Gastroesophageal sphincter (tissue), 4 donors: Measurements from ENCODE around the gene GLUL. TPM values are rescaled to one million over a fixed set of nuclear protein-coding genes. Genes with fewer than 3 reads are reported as not detected.

ENCODE experiments used
- ATAC-seq: fragments of 150-250 bp; one replicate; pipeline ENCODE4 v1.9.1; 2016; ENCODE audit warnings: mild to moderate bottlenecking, moderate library complexity
- H3K27ac ChIP-seq, 4 donors: fragments of 200-600 bp; sonication (generic) in 3 of 4; 1 replicate in 3 of 4; 2 replicates in 1 of 4; pipeline ENCODE4 v1.5.1; 2016 to 2019
- H3K27me3 ChIP-seq: fragments of 200-600 bp; sonication (generic); one replicate; pipeline ENCODE4 v1.5.1; 2019
- H3K36me3 ChIP-seq, 2 donors: fragments of 200-600 bp; sonication (generic); one replicate each; pipeline ENCODE4 v1.5.1; 2019; ENCODE audit warnings: control low read depth in 1 of 2
- H3K4me1 ChIP-seq, 3 donors: fragments of 200-600 bp; sonication (generic); 1 replicate in 2 of 3; 2 replicates in 1 of 3; pipeline ENCODE4 v1.5.1; 2016 to 2019; ENCODE audit warnings: control low read depth in 2 of 3
- H3K4me3 ChIP-seq, 2 donors: fragments of 200-600 bp; sonication (generic); one replicate each; pipeline ENCODE4 v1.5.1; 2019; ENCODE audit warnings: mild to moderate bottlenecking in 1 of 2, moderate library complexity in 1 of 2
- H3K9me3 ChIP-seq, 3 donors: fragments of 200-600 bp; sonication (generic); one replicate each; pipeline ENCODE4 v1.5.1; 2017 to 2019; ENCODE audit warnings: control low read depth in 2 of 3
- EP300 ChIP-seq: sonication (generic); formaldehyde crosslinking; IDR thresholded peaks from one replicate; pipeline ENCODE4 v1.6.1; 2017; ENCODE audit warnings: antibody characterized with exemption, mild to moderate bottlenecking
- POLR2A ChIP-seq, 2 donors: fragments of 450-650 bp; IDR thresholded peaks; one replicate each; pipeline ENCODE4 v1.6.1; 2017; ENCODE audit warnings: antibody characterized with exemption in 2 of 2, mild to moderate bottlenecking in 2 of 2, moderate library complexity in 1 of 2
- POLR2AphosphoS5 ChIP-seq: sonication (generic); formaldehyde crosslinking; IDR thresholded peaks from one replicate; pipeline ENCODE4 v1.6.1; 2017; ENCODE audit warnings: antibody characterized with exemption
- WGBS, 2 donors: methylation state at CpG; one replicate each; pipeline ENCODE4 v1.1.5; 2018; ENCODE audit warnings: low coverage in 1 of 2; 5-methylcytosine and 5-hydroxymethylcytosine counted together
- total RNA-seq, 4 donors: library from RNA; depleted of rRNA; stranded (reverse); fragments of >200 nt; gene quantifications; one replicate each; pipeline ENCODE4 v1.1.0, GENCODE V29; 2016
- TF ChIP-seq, protein P1 (sequence below), 4 experiments: fragments of 200-600 bp in 2 of 4; fragments of 450-650 bp in 2 of 4; sonication (generic) in 1 of 4; IDR thresholded peaks; one replicate each; pipeline ENCODE4 v1.5.1; 2017 to 2019; ENCODE audit warnings: antibody characterized with exemption in 4 of 4, mild to moderate bottlenecking in 2 of 4, moderate library complexity in 2 of 4

The GLUL gene
- total RNA-seq, 4 donors from 2014 or later, result 2,239 to 3,071 (median 2,830) TPM

DNA sequence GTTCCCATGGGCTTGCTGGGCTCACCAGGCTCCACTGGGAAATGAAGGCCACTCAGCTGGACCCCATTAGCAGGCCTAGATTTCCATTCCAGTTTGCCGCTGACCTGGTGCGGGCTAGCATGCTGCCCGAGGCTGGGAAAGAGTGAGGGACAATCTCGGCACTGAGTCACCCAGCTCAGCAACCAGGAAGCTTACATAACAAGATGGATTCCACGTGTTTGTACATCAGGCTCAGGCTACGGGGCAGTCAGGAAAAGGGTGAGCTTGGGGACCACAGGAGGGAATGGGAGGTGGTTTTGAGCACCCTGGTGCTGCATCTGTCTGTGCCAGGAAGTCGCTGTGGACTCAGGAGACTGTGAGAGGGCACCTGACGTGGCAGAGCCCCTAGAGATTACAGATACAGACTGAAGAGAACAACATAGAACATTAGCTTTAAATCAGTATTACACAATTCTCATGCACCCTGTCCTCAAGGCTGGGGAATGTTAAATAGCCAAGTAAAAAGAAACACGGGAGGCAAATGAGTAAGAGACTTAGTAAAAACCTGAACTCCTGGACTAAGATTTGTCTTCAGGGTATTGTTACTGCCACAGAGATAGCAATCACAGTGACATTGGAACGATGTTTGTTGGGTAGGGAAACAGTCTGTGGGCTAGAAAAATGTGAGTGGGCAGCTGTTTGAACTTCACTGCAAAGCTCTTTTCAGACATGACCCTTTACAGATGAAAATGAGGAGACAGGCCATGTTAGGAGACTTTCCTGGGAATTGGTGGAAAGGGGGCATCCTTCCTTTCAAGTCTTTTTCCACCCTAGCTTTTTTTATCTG, 51.1 kb downstream of the GLUL start:
- no peak for ATAC-seq
- Histone ChIP-seq H3K27ac (no peak overlapping the region), H3K9me3 (no peaks in the 10 kb centered on the region), H3K36me3 (no peaks in the 10 kb centered on the region), H3K4me3 (no peak overlapping the region), H3K4me1 (peaks cover 0 to 7% (median 0%) of the 10 kb centered on the region in 3 donors), H3K27me3 (no peaks in the 10 kb centered on the region)
- TF ChIP-seq, protein P1, sequence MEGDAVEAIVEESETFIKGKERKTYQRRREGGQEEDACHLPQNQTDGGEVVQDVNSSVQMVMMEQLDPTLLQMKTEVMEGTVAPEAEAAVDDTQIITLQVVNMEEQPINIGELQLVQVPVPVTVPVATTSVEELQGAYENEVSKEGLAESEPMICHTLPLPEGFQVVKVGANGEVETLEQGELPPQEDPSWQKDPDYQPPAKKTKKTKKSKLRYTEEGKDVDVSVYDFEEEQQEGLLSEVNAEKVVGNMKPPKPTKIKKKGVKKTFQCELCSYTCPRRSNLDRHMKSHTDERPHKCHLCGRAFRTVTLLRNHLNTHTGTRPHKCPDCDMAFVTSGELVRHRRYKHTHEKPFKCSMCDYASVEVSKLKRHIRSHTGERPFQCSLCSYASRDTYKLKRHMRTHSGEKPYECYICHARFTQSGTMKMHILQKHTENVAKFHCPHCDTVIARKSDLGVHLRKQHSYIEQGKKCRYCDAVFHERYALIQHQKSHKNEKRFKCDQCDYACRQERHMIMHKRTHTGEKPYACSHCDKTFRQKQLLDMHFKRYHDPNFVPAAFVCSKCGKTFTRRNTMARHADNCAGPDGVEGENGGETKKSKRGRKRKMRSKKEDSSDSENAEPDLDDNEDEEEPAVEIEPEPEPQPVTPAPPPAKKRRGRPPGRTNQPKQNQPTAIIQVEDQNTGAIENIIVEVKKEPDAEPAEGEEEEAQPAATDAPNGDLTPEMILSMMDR (IDR thresholded peaks at IDR 0.05), result no peak
- TF ChIP-seq POLR2A (IDR thresholded peaks at IDR 0.05), result no peak
- no peak for TF ChIP-seq POLR2AphosphoS5
- TF ChIP-seq EP300, result no peak
- WGBS, 2 donors, result 64 to 66% methylated on average over 2 to 5 of the region's 10 CpGs

DNA sequence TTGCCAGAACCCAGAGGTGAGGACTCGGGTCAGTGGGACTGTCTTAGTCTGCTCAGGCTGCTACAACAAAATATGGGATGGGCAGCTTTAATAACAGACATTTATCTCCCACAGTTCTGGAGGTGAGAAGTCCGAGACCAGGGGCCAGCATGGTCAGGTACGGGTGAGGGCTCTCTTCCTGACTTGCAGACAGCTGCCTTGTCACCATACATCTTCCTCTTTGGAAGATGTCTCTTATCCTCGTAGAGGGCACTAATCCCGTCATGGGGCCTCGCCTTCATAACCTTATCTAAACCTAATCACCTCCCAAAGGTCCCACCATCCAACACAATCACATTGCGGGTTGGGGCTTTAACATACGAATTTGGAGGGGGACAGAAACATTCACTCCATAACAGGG, 51.9 kb downstream of the GLUL start:
- H3K4me1 ChIP-seq, result peaks cover 0 to 7% (median 0%) of the 10 kb centered on the region in 3 donors
- no peak for ATAC-seq
- H3K4me3 ChIP-seq, result no peak overlapping the region
- no peak overlapping the region for H3K27ac ChIP-seq
- H3K27me3 ChIP-seq, result no peaks in the 10 kb centered on the region
- TF ChIP-seq, protein P1 (IDR thresholded peaks at IDR 0.05), result no peak
- no peak for TF ChIP-seq POLR2AphosphoS5
- H3K36me3 ChIP-seq, result no peaks in the 10 kb centered on the region
- no peaks in the 10 kb centered on the region for H3K9me3 ChIP-seq
- WGBS, 2 donors, result 93 to 100% methylated on average over 2 to 3 of the region's 8 CpGs

DNA sequence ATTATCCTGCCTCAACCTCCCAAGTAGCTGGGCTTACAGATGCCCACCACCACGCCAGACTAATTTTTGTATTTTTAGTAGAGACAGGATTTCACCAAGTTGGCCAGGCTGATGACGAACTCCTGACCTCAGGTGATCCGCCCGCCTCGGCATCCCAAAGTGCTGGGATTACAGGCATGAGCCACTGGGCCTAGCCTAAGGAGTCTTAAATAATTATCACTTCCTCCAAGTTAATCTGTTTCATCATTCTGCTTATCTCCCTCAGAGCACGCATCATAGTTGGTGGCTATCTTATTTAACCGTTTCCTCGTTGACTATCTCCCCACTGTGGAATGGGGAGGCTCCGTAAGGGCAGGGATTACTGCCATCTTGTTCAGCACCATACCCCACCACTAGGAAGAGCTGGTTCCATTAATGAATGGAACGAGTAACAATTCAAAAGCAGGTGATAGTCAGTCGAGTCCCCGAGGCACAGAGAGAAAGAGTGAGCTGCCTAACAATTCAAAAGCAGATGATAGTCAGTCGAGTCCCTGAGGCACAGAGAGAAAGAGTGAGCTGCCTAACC, 52.7 kb downstream of the GLUL start:
- Histone ChIP-seq H3K27me3 (no peaks in the 10 kb centered on the region), H3K36me3 (no peaks in the 10 kb centered on the region), H3K4me1 (peaks cover 0 to 7% (median 0%) of the 10 kb centered on the region in 3 donors), H3K9me3 (no peaks in the 10 kb centered on the region), H3K4me3 (no peak overlapping the region), H3K27ac (peak overlapping the region in 1 of 4 donors; percentile 40)
- no peak for ATAC-seq
- TF ChIP-seq POLR2A (IDR thresholded peaks at IDR 0.05) (no peak), EP300 (no peak), POLR2AphosphoS5 (no peak)
- TF ChIP-seq, protein P1 (IDR thresholded peaks at IDR 0.05), result no peak
- 79 to 94% methylated on average over 9 to 12 of the region's 13 CpGs for WGBS, 2 donors

DNA sequence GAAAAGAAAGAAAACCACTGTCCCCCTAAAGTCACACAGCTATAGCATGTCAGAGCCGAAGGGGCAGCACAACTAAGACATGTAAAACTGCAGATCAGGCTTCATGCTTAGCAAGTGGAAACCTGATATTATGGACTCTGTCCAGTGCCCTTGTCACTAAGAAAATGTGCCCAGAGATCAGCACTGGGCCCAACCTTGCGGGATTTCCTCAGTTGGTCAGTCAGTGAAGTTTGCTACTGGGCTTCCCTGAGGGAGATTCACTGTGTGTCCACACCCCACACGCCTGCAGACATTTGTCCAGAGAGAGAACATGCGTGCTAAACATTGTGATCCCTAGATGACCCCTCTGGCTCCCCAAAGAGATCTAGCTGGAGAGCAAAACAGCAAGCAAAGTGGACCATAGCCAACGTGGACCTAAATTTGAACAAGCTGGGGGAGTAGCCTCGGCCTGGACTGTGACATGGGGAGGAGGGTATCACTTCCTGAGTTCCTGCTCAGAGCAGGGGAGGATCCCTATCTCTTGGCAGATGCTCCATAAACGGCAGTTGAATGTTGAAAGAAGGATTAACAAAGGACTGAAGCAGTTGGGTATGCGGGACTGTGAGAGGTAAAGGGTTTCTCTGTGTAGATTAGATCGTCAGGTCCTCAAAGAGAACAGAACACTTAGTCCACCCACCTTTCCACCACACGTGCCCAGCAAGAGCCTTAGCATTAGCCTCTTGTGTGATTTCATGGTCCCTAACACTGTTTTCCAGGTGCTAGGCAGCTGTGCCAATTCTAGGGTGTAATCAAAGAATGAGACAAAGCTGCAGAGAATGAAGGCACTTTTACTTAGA, 53.6 kb downstream of the GLUL start:
- no peaks in the 10 kb centered on the region for H3K9me3 ChIP-seq
- no peaks in the 10 kb centered on the region for H3K36me3 ChIP-seq
- TF ChIP-seq POLR2A (IDR thresholded peaks at IDR 0.05) (no peak), POLR2AphosphoS5 (no peak), EP300 (no peak)
- TF ChIP-seq, protein P1 (IDR thresholded peaks at IDR 0.05), result no peak
- H3K4me1 ChIP-seq, result peaks cover 0 to 7% (median 0%) of the 10 kb centered on the region in 3 donors
- H3K27me3 ChIP-seq, result no peaks in the 10 kb centered on the region
- peak overlapping the region in 2 of 4 donors; percentile 39 to 40 for H3K27ac ChIP-seq
- no peak overlapping the region for H3K4me3 ChIP-seq
- peak; percentile 68 for ATAC-seq
- WGBS, 2 donors, result 44 to 60% methylated on average over 2 to 4 of the region's 10 CpGs
